Thymus (tissue), 2 donors: ENCODE data around the gene BUB1B. TPM values are rescaled to one million over a fixed set of nuclear protein-coding genes. Genes with fewer than 3 reads are reported as not detected.

Experiments
- polyA plus RNA-seq: library from polyadenylated mRNA; stranded (reverse); fragments of 200-250 nt; gene quantifications from one replicate; pipeline ENCODE4 v1.2.3, GENCODE V29; 2013
- total RNA-seq: library from RNA; stranded (reverse); fragments of 120-200 nt; gene quantifications from one replicate; pipeline ENCODE4 v1.2.4, GENCODE V29; 2013
- donor health status: healthy.

The BUB1B gene
- total and polyA plus RNA-seq, 2 donors, result 7.3 to 48.3 TPM

Other genes with a start within 250 kb of the BUB1B start
- 2.9 TPM for gene GPR176, start 240.8 kb upstream of the BUB1B start, total RNA-seq
- 3.5 TPM for gene GPR176, start 240.8 kb upstream of the BUB1B start, polyA plus RNA-seq
- gene EIF2AK4, start 227.0 kb upstream of the BUB1B start, total RNA-seq, result 22.9 TPM
- gene EIF2AK4, start 227.0 kb upstream of the BUB1B start, polyA plus RNA-seq, result 57.0 TPM
- 374 TPM for gene SRP14, start 121.9 kb upstream of the BUB1B start, total RNA-seq
- 522 TPM for gene SRP14, start 121.9 kb upstream of the BUB1B start, polyA plus RNA-seq
- 28.5 TPM for gene BMF, start 52.2 kb upstream of the BUB1B start, total RNA-seq
- 70.4 TPM for gene BMF, start 52.2 kb upstream of the BUB1B start, polyA plus RNA-seq
- gene PAK6, start 78.0 kb downstream of the BUB1B start, total RNA-seq, result 0.38 TPM
- gene PAK6, start 78.0 kb downstream of the BUB1B start, polyA plus RNA-seq, result 1.3 TPM
- gene ANKRD63, start 122.0 kb downstream of the BUB1B start, total RNA-seq, result not detected
- not detected for gene ANKRD63, start 122.0 kb downstream of the BUB1B start, polyA plus RNA-seq
- gene PLCB2, start 146.9 kb downstream of the BUB1B start, total RNA-seq, result 26.5 TPM
- 125 TPM for gene PLCB2, start 146.9 kb downstream of the BUB1B start, polyA plus RNA-seq
- gene INAFM2, start 162.6 kb downstream of the BUB1B start, total RNA-seq, result 10.1 TPM
- 12.8 TPM for gene INAFM2, start 162.6 kb downstream of the BUB1B start, polyA plus RNA-seq
- 0.28 TPM for gene CCDC9B, start 179.9 kb downstream of the BUB1B start, total RNA-seq
- gene CCDC9B, start 179.9 kb downstream of the BUB1B start, polyA plus RNA-seq, result 3.6 TPM
- 0.14 TPM for gene PHGR1, start 190.0 kb downstream of the BUB1B start, total RNA-seq
- 4.5 TPM for gene PHGR1, start 190.0 kb downstream of the BUB1B start, polyA plus RNA-seq
- 0.19 TPM for gene DISP2, start 197.2 kb downstream of the BUB1B start, total RNA-seq
- gene DISP2, start 197.2 kb downstream of the BUB1B start, polyA plus RNA-seq, result 0.55 TPM
- gene KNSTRN, start 221.7 kb downstream of the BUB1B start, total RNA-seq, result 44.4 TPM
- 12.5 TPM for gene KNSTRN, start 221.7 kb downstream of the BUB1B start, polyA plus RNA-seq
- gene IVD, start 244.7 kb downstream of the BUB1B start, total RNA-seq, result 18.8 TPM
- gene IVD, start 244.7 kb downstream of the BUB1B start, polyA plus RNA-seq, result 28.3 TPM